Fibroblast of mammary gland (primary cell): ENCODE measurements around the gene AUTS2.

Source experiments
- DNase-seq: peaks from one replicate; pipeline ENCODE4 v3.0.0-alpha.2; 2010; ENCODE audit warnings: low read depth
- H3K4me3 ChIP-seq: 2 replicates; pipeline ENCODE4 v1.5.1; 2011; ENCODE audit warnings: low read depth, mild to moderate bottlenecking, low read length, moderate library complexity; ENCODE audit not compliant: control insufficient read depth
- TF ChIP-seq, protein P1 (sequence below): conservative IDR thresholded peaks from 2 replicates; pipeline ENCODE4 v1.5.1; 2011; ENCODE audit warnings: low read depth, low read length, inconsistent platforms; ENCODE audit not compliant: control insufficient read depth, insufficient read depth

Gene AUTS2

GRCh38 chr7:69818636-69819332 is 220.5 kb downstream of the AUTS2 start:
- DNase-seq, result no peak
- no peak overlapping the region for H3K4me3 ChIP-seq
- TF ChIP-seq, protein P1, sequence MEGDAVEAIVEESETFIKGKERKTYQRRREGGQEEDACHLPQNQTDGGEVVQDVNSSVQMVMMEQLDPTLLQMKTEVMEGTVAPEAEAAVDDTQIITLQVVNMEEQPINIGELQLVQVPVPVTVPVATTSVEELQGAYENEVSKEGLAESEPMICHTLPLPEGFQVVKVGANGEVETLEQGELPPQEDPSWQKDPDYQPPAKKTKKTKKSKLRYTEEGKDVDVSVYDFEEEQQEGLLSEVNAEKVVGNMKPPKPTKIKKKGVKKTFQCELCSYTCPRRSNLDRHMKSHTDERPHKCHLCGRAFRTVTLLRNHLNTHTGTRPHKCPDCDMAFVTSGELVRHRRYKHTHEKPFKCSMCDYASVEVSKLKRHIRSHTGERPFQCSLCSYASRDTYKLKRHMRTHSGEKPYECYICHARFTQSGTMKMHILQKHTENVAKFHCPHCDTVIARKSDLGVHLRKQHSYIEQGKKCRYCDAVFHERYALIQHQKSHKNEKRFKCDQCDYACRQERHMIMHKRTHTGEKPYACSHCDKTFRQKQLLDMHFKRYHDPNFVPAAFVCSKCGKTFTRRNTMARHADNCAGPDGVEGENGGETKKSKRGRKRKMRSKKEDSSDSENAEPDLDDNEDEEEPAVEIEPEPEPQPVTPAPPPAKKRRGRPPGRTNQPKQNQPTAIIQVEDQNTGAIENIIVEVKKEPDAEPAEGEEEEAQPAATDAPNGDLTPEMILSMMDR, result no peak

GRCh38 chr7:69819333-69819705 is 221.0 kb downstream of the AUTS2 start:
- DNase-seq, result no peak
- TF ChIP-seq, protein P1, result no peak
- H3K4me3 ChIP-seq, result no peak overlapping the region

GRCh38 chr7:69820479-69821192 is 222.4 kb downstream of the AUTS2 start:
- DNase-seq, result no peak
- H3K4me3 ChIP-seq, result no peak overlapping the region
- TF ChIP-seq, protein P1, result no peak

DNA sequence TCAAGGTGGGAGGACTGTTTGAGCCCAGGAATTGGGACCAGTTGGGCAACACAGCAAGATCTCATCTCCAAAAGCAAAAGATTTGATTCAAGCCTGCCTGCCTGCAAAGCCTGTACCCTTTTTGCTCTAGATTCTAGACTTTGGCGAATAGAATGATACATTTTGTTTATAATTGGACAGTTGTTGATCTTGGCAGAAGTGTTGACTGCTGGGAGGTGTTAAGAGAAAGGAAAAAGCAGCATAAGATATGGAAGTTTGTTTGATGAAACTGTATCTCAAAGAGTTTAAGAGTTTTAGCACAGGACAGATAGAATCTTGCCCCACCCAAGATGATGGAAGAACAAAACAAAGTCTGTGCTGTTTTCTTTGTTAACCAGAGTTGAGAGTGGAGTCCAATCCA is 224.1 kb downstream of the AUTS2 start:
- TF ChIP-seq, protein P1, result no peak
- H3K4me3 ChIP-seq, result no peak overlapping the region
- DNase-seq, result no peak

GRCh38 chr7:69823151-69823744 is 225.0 kb downstream of the AUTS2 start:
- no peak overlapping the region for H3K4me3 ChIP-seq
- TF ChIP-seq, protein P1, result no peak
- no peak for DNase-seq

GRCh38 chr7:69825113-69825972 is 227.1 kb downstream of the AUTS2 start:
- TF ChIP-seq, protein P1, result no peak
- DNase-seq, result no peak
- no peak overlapping the region for H3K4me3 ChIP-seq
